ENCODE data around the gene TDRD5. TPM values are rescaled to one million over a fixed set of nuclear protein-coding genes. Genes with fewer than 3 reads are reported as not detected.

TDRD5 gene
- polyA plus RNA-seq, 1 donor (not counting 4 experiments of a cell fraction or from before 2014, with no cell fraction given): not detected

DNA sequence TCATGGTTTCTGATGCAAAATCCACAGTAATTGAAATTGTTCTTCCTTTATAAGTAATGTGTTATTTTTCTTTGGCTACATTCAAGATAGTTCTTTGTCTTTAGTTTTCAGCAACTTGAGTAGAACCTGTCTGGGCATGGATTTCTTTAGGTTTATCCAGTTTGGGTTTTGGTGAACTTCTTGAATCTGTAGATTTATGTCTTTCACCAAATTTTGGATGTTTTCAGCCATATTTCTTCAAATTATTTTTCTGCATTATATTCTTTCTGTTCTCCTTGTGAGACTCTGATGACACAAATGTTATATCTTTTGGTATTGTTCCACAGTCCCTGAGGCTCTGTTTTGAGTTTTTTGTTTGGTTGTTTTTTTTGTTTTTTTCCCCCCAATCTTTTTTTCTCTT, 69.4 kb downstream of the TDRD5 start:
- Histone ChIP-seq H2AFZ (ENCODE audit: control insufficient read depth, low read length) (no peak overlapping the region), H3K36me3 (ENCODE audit: control insufficient read depth in 2 of 2, extremely low read depth in 1 of 2, insufficient read depth in 2 of 2, low read length in 2 of 2) (no peaks in the 10 kb centered on the region), H3K79me2 (ENCODE audit: control insufficient read depth, insufficient read depth, low read length) (no peaks in the 10 kb centered on the region), H3K27me3 (ENCODE audit: control insufficient read depth, extremely low read depth, insufficient read depth, low read length) (no peaks in the 10 kb centered on the region), H3K4me1 (ENCODE audit: control insufficient read depth, extremely low read depth, insufficient read depth, low read length) (no peaks in the 10 kb centered on the region), H3K4me2 (ENCODE audit: control insufficient read depth, extremely low read depth, insufficient read depth, low read depth, low read length) (no peak overlapping the region), H3K9me1 (ENCODE audit: control insufficient read depth, extremely low read depth, insufficient read depth, low read length) (no peaks in the 10 kb centered on the region), H4K20me1 (ENCODE audit: control insufficient read depth, extremely low read depth, insufficient read depth, low read length) (no peaks in the 10 kb centered on the region), H3K27ac (ENCODE audit: control insufficient read depth, insufficient read depth, low read length) (no peak overlapping the region), H3K4me3 (ENCODE audit: control insufficient read depth in 2 of 3, extremely low read depth in 1 of 3, insufficient read depth in 2 of 3, low read depth in 1 of 3, low read length in 3 of 3) (no peak overlapping the region), H3K9me3 (ENCODE audit: control insufficient read depth, low read depth, low read length) (no peaks in the 10 kb centered on the region), H3K9ac (ENCODE audit: control insufficient read depth, extremely low read depth, insufficient read depth, low read length) (no peak overlapping the region)
- dilution Hi-C loops (cut with MboI; ENCODE audit: extremely low pct_ligation_motif_present, low sequenced_read_pairs): no loop called here
- DNase-seq (ENCODE audit: low read depth, low spot score) (no peak), FAIRE-seq (no peak)
- TF ChIP-seq, protein P1, sequence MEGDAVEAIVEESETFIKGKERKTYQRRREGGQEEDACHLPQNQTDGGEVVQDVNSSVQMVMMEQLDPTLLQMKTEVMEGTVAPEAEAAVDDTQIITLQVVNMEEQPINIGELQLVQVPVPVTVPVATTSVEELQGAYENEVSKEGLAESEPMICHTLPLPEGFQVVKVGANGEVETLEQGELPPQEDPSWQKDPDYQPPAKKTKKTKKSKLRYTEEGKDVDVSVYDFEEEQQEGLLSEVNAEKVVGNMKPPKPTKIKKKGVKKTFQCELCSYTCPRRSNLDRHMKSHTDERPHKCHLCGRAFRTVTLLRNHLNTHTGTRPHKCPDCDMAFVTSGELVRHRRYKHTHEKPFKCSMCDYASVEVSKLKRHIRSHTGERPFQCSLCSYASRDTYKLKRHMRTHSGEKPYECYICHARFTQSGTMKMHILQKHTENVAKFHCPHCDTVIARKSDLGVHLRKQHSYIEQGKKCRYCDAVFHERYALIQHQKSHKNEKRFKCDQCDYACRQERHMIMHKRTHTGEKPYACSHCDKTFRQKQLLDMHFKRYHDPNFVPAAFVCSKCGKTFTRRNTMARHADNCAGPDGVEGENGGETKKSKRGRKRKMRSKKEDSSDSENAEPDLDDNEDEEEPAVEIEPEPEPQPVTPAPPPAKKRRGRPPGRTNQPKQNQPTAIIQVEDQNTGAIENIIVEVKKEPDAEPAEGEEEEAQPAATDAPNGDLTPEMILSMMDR (optimal IDR thresholded peaks at IDR 0.05 in 1 of 3, IDR thresholded peaks at IDR 0.05 in 1 of 3, conservative IDR thresholded peaks at IDR 0.05 in 1 of 3; ENCODE audit: extremely low read depth in 1 of 3, insufficient read depth in 2 of 3, low read length in 3 of 3): no peak
- TF ChIP-seq EZH2 (IDR thresholded peaks at IDR 0.05; ENCODE audit: low read length): no peak

DNA sequence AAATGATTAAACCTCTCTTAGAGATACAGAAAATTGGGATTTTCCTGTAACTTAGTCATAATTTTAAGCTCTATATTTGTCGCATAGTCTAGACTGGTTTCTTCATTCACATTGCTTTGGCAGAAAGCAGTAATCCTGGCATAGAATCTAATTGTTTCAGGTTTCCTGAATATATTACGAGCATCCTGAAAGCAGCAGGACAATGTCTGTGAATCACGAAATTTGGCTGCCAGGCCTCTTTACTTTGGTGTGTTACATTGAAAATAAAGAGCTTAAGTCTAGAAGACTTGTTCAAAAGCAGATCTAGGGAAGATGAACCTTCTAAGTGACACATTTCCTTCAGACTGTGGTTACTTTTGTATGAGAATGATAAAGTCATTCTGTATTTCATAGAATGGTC, 72.2 kb downstream of the TDRD5 start:
- dilution Hi-C loops (cut with MboI; ENCODE audit: extremely low pct_ligation_motif_present, low sequenced_read_pairs): no loop called here
- no peak for FAIRE-seq

More for the DNA sequence above, 72.2 kb downstream of the TDRD5 start:
- Histone ChIP-seq H3K9me1 (ENCODE audit: control insufficient read depth, extremely low read depth, insufficient read depth, low read length) (no peaks in the 10 kb centered on the region), H3K9me3 (ENCODE audit: control insufficient read depth, low read depth, low read length) (no peaks in the 10 kb centered on the region), H3K79me2 (ENCODE audit: control insufficient read depth, insufficient read depth, low read length) (no peaks in the 10 kb centered on the region), H4K20me1 (ENCODE audit: control insufficient read depth, extremely low read depth, insufficient read depth, low read length) (no peaks in the 10 kb centered on the region), H3K4me1 (ENCODE audit: control insufficient read depth, extremely low read depth, insufficient read depth, low read length) (no peaks in the 10 kb centered on the region), H2AFZ (ENCODE audit: control insufficient read depth, low read length) (no peak overlapping the region), H3K36me3 (ENCODE audit: control insufficient read depth in 2 of 2, extremely low read depth in 1 of 2, insufficient read depth in 2 of 2, low read length in 2 of 2) (no peaks in the 10 kb centered on the region), H3K9ac (ENCODE audit: control insufficient read depth, extremely low read depth, insufficient read depth, low read length) (no peak overlapping the region), H3K4me2 (ENCODE audit: control insufficient read depth, extremely low read depth, insufficient read depth, low read depth, low read length) (no peak overlapping the region), H3K27me3 (ENCODE audit: control insufficient read depth, extremely low read depth, insufficient read depth, low read length) (no peaks in the 10 kb centered on the region), H3K27ac (ENCODE audit: control insufficient read depth, insufficient read depth, low read length) (no peak overlapping the region), H3K4me3 (ENCODE audit: control insufficient read depth in 2 of 3, extremely low read depth in 1 of 3, insufficient read depth in 2 of 3, low read depth in 1 of 3, low read length in 3 of 3) (no peak overlapping the region)
- DNase-seq (ENCODE audit: low read depth, low spot score): no peak
- no peak for TF ChIP-seq EZH2 (IDR thresholded peaks at IDR 0.05; ENCODE audit: low read length)
- TF ChIP-seq, protein P1 (optimal IDR thresholded peaks at IDR 0.05 in 1 of 3, IDR thresholded peaks at IDR 0.05 in 1 of 3, conservative IDR thresholded peaks at IDR 0.05 in 1 of 3; ENCODE audit: extremely low read depth in 1 of 3, insufficient read depth in 2 of 3, low read length in 3 of 3): no peak

Measured in keratinocyte (primary cell).